WTC11 (cell line): ENCODE results near the gene SNRNP27. TPM values are rescaled to one million over a fixed set of nuclear protein-coding genes. Genes with fewer than 3 reads are reported as not detected.
A peak's percentile ranks its signal among the peaks of the same experiment; 100 is the strongest.

ENCODE experiments used
- AFF4 ChIP-seq: sonication (generic); formaldehyde crosslinking; IDR thresholded peaks from 2 replicates; pipeline ENCODE4 v1.8.1; 2023; ENCODE audit warnings: mild to moderate bottlenecking, missing genetic modification reagents, borderline replicate concordance
- ESRRA ChIP-seq: sonication (generic); formaldehyde crosslinking; IDR thresholded peaks from 2 replicates; pipeline ENCODE4 v1.8.1; 2022; ENCODE audit warnings: mild to moderate bottlenecking, missing genetic modification reagents, borderline replicate concordance
- ETV6 ChIP-seq: sonication (generic); formaldehyde crosslinking; IDR thresholded peaks from 2 replicates; pipeline ENCODE4 v1.8.1; 2022; ENCODE audit warnings: mild to moderate bottlenecking, missing genetic modification reagents
- FOXJ3 ChIP-seq: sonication (generic); formaldehyde crosslinking; IDR thresholded peaks from 2 replicates; pipeline ENCODE4 v1.9.0; 2021; ENCODE audit warnings: missing genetic modification reagents, mild to moderate bottlenecking, borderline replicate concordance
- FOXK1 ChIP-seq: sonication (generic); formaldehyde crosslinking; IDR thresholded peaks from 2 replicates; pipeline ENCODE4 v1.8.0; 2022; ENCODE audit warnings: mild to moderate bottlenecking, moderate library complexity, missing genetic modification reagents
- GRHL2 ChIP-seq: fragments of 250-450 bp; sonication (Bioruptor Pico); IDR thresholded peaks from 2 replicates; pipeline ENCODE4 v1.8.0; 2022; ENCODE audit warnings: mild to moderate bottlenecking, moderate library complexity; ENCODE audit not compliant: insufficient replicate concordance, severe bottlenecking
- KAT7 ChIP-seq: sonication (generic); formaldehyde crosslinking; IDR thresholded peaks from 2 replicates; pipeline ENCODE4 v1.8.1; 2023; ENCODE audit warnings: missing genetic modification reagents, mild to moderate bottlenecking, borderline replicate concordance
- NR2C2 ChIP-seq: sonication (generic); formaldehyde crosslinking; IDR thresholded peaks from 2 replicates; pipeline ENCODE4 v1.8.0; 2022; ENCODE audit warnings: mild to moderate bottlenecking, missing genetic modification reagents
- SMAD4 ChIP-seq: sonication (generic); formaldehyde crosslinking; IDR thresholded peaks from 2 replicates; pipeline ENCODE4 v1.8.0; 2022; ENCODE audit warnings: mild to moderate bottlenecking, missing genetic modification reagents
- USF2 ChIP-seq: sonication (generic); formaldehyde crosslinking; IDR thresholded peaks from 2 replicates; pipeline ENCODE4 v1.8.1; 2023; ENCODE audit warnings: mild to moderate bottlenecking, missing genetic modification reagents, moderate library complexity
- ZNF138 ChIP-seq: sonication (generic); formaldehyde crosslinking; conservative IDR thresholded peaks from 2 replicates; pipeline ENCODE4 v1.8.1; 2022; ENCODE audit warnings: mild to moderate bottlenecking, moderate library complexity, missing genetic modification reagents
- ZNF317 ChIP-seq: sonication (generic); formaldehyde crosslinking; IDR thresholded peaks from 2 replicates; pipeline ENCODE4 v1.8.1; 2023; ENCODE audit warnings: low read depth, mild to moderate bottlenecking, moderate library complexity, missing genetic modification reagents, borderline replicate concordance
- ZNF396 ChIP-seq: fragments of 250-450 bp; sonication (Bioruptor Pico); IDR thresholded peaks from 2 replicates; pipeline ENCODE4 v1.8.0; 2021; ENCODE audit warnings: mild to moderate bottlenecking, moderate library complexity, borderline replicate concordance
- ZNF416 ChIP-seq: fragments of 250-450 bp; sonication (Bioruptor Pico); IDR thresholded peaks from 2 replicates; pipeline ENCODE4 v1.9.0; 2021; ENCODE audit warnings: mild to moderate bottlenecking, inconsistent platforms
- ZNF425 ChIP-seq: fragments of 250-450 bp; sonication (Bioruptor Pico); conservative IDR thresholded peaks from 2 replicates; pipeline ENCODE4 v1.9.0; 2021; ENCODE audit warnings: mild to moderate bottlenecking
- ZNF532 ChIP-seq: fragments of 250-450 bp; sonication (Bioruptor Pico); IDR thresholded peaks from 2 replicates; pipeline ENCODE4 v1.9.0; 2021; ENCODE audit warnings: mild to moderate bottlenecking, borderline replicate concordance
- ZSCAN18 ChIP-seq: fragments of 250-450 bp; sonication (Bioruptor Pico); IDR thresholded peaks from 2 replicates; pipeline ENCODE4 v2.1.2; 2022; ENCODE audit warnings: mild to moderate bottlenecking, moderate library complexity
- total RNA-seq: library from RNA; stranded (reverse); gene quantifications from 3 replicates; pipeline ENCODE4 v1.2.3, GENCODE V29; 2021
- TF ChIP-seq, protein P1 (sequence below): sonication (generic); formaldehyde crosslinking; IDR thresholded peaks from 2 replicates; pipeline ENCODE4 v1.8.1; 2022; ENCODE audit warnings: mild to moderate bottlenecking, moderate library complexity, missing genetic modification reagents
- TF ChIP-seq, protein P2 (sequence below): sonication (generic); formaldehyde crosslinking; IDR thresholded peaks from 2 replicates; pipeline ENCODE4 v1.8.1; 2022; ENCODE audit warnings: mild to moderate bottlenecking, missing genetic modification reagents, moderate library complexity, borderline replicate concordance
- TF ChIP-seq, protein P3 (sequence below): sonication (generic); formaldehyde crosslinking; IDR thresholded peaks from 2 replicates; pipeline ENCODE4 v1.8.1; 2023; ENCODE audit warnings: mild to moderate bottlenecking, moderate library complexity, missing genetic modification reagents

The SNRNP27 gene
- total RNA-seq, 1 experiment from 2014 or later = 38.4 TPM

- no peak for TF ChIP-seq ZNF425
- TF ChIP-seq ETV6 = peak; percentile 88
- TF ChIP-seq, protein P1, sequence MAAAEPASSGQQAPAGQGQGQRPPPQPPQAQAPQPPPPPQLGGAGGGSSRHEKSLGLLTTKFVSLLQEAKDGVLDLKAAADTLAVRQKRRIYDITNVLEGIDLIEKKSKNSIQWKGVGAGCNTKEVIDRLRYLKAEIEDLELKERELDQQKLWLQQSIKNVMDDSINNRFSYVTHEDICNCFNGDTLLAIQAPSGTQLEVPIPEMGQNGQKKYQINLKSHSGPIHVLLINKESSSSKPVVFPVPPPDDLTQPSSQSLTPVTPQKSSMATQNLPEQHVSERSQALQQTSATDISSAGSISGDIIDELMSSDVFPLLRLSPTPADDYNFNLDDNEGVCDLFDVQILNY (CRISPR knock-in tag) = peak; percentile 68
- no peak for TF ChIP-seq NR2C2 (CRISPR knock-in tag)
- no peak for TF ChIP-seq GRHL2 (CRISPR knock-in tag)
- no peak for TF ChIP-seq KAT7 (CRISPR knock-in tag)
- no peak for TF ChIP-seq ZNF138 (CRISPR knock-in tag)
- TF ChIP-seq ESRRA (CRISPR knock-in tag) = 0 out of 2 replicates have a peak, but pooled peaks have one; percentile 66
- peak; percentile 38 for TF ChIP-seq USF2
- TF ChIP-seq SMAD4 (CRISPR knock-in tag) = no peak
- no peak for TF ChIP-seq ZNF532 (CRISPR knock-in tag)
- TF ChIP-seq, protein P2, sequence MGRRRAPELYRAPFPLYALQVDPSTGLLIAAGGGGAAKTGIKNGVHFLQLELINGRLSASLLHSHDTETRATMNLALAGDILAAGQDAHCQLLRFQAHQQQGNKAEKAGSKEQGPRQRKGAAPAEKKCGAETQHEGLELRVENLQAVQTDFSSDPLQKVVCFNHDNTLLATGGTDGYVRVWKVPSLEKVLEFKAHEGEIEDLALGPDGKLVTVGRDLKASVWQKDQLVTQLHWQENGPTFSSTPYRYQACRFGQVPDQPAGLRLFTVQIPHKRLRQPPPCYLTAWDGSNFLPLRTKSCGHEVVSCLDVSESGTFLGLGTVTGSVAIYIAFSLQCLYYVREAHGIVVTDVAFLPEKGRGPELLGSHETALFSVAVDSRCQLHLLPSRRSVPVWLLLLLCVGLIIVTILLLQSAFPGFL (CRISPR knock-in tag) = 0 out of 2 replicates have a peak, but pooled peaks have one; percentile 63
- peak; percentile 65; the same call in 1 of the 2 replicates for TF ChIP-seq AFF4 (CRISPR knock-in tag)
- TF ChIP-seq FOXK1 (CRISPR knock-in tag) = peak; percentile 56; the same call in 1 of the 2 replicates
- TF ChIP-seq, protein P3, sequence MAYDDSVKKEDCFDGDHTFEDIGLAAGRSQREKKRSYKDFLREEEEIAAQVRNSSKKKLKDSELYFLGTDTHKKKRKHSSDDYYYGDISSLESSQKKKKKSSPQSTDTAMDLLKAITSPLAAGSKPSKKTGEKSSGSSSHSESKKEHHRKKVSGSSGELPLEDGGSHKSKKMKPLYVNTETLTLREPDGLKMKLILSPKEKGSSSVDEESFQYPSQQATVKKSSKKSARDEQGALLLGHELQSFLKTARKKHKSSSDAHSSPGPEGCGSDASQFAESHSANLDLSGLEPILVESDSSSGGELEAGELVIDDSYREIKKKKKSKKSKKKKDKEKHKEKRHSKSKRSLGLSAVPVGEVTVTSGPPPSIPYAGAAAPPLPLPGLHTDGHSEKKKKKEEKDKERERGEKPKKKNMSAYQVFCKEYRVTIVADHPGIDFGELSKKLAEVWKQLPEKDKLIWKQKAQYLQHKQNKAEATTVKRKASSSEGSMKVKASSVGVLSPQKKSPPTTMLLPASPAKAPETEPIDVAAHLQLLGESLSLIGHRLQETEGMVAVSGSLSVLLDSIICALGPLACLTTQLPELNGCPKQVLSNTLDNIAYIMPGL (CRISPR knock-in tag) = peak; percentile 96
- no peak for TF ChIP-seq FOXJ3 (CRISPR knock-in tag)
- TF ChIP-seq ZNF416 = no peak
- no peak for TF ChIP-seq ZNF396 (CRISPR knock-in tag)
- no peak for TF ChIP-seq ZSCAN18 (CRISPR knock-in tag)
- no peak for TF ChIP-seq ZNF317 (CRISPR knock-in tag)
These were observed 20.6 kb downstream of the SNRNP27 start (continued) for GRCh38 chr2:69914164-69914949.
